Stimulated activated CD4-positive, alpha-beta T cell treated with anti-CD3 and anti-CD28 coated beads, Interleukin-4, amount 100 ng/mL, for 4 hours (primary cell): Measurements from ENCODE around the gene PPA1.
A peak's percentile ranks its signal among the peaks of the same experiment; 100 is the strongest.
"Not testable (repeated sequence)": the region's sequence is repeated elsewhere in the genome, so short reads cannot be mapped to it uniquely, and the experiment has no call there.

Source experiments
- DNase-seq, 2 experiments: peaks; one replicate each; pipeline ENCODE4 v3.0.0-alpha.2; 2020

The PPA1 gene

DNA sequence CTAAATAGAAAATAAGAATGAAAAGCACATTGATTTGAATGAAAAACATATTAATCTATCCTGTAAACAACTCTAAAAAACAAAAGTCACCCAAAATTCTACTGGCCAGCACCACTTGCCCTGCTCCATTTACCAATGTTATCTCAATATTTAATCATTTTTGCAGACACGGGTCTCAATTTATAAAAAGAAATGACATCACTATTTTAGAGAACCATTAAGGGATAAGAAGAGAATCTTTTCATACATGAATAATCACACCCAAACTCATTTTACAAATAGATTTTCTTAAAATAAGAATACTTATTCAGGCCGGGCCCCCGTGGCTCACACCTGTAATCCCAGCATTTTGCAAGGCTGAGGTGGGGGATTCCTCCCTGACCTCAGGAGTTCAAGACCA is 66.8 kb downstream of the PPA1 start:
- no peak for DNase-seq

DNA sequence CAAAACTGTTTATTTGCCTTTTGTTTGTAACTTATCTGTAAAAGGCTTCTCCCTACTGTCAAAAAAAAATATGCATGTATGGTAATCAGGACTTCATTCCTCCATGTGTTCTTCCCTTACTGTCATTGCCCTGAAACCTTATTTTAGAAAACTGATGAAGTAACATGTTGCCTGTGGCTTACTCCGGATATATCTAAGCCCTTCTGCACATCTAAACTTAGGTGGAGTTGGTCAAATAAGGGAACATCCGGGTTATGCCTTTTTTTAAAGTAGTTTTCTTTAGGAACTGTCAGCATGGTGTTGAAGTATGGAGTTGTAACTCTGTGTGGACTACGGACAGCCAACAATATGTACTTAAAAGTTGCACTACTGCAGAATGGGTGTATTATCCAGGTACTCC is 69.1 kb downstream of the PPA1 start:
- no peak for DNase-seq

DNA sequence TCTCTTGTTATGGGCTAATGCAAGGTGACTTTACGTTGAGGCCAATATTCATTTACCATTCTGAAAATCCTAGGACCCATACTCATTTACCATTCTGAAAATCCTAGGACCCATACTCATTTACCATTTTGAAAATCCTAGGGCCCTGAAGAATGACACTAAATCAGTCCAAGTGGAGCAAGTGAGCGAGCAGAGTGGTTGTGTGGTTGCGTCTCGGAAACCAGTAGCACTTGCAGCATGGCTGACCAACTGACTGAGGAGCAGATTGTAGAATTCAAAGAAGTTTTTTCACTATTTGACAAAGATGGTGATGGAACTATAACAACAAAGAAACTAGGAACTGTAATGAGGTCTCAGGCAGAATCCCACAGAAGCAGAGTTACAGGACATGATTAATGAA is 69.8 kb downstream of the PPA1 start:
- DNase-seq: no peak

GRCh38 chr10:70162892-70163201 is 70.4 kb downstream of the PPA1 start:
- peak; percentile 41 to 42 for DNase-seq

DNA sequence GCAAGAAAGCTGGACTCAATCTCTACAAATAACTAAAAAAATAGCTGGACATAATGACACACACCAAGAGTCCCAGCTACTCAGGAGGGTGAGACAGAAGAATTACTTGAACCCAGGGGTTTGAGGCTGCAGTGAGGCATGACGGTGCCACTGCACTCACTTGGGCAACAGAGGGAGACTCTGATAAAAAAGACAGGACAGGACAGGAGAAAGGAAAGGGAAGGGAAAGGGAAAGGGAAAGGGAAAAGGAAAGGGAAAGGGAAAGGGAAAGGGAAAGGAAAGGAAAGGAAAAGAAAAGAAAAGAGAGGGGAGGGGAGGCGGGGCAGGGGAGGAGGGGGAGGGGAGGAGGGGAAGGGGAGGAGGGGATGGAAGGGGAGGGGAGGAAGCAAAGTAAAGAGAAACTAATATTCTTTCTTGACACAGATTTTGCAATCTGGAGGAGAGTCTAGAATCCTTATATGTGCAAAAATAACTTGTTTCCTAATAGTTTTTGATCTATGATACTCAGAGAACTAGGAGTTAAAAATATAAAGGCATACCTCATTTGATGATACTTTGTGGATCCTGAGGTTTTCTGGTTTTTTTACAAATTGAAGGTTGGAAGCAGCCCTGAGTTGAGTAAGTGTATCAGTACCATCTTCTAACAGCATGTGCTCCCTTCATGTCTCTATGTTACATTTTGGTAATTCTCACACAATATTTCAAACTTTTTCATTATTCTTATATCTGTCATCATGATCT is 70.9 kb downstream of the PPA1 start:
- DNase-seq: no peak

DNA sequence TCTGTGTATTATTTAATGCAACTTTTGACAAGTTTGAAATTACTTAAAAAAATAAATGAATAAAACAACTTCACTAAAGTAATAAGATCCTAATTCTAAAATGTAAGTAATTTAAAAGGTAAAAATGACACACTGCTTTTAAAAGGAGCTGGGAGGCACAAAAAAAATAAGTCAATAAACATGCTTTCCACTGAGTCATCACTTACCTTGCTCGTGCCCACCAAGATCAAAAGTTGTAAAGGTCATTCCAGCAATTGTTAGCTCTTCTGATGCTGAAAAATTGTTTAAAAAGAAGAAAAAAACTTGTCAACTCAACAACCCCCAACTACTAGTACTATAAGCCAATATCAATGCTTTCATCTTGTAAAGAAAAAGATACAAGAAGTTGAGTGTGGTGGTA is 72.4 kb downstream of the PPA1 start:
- DNase-seq: no peak

DNA sequence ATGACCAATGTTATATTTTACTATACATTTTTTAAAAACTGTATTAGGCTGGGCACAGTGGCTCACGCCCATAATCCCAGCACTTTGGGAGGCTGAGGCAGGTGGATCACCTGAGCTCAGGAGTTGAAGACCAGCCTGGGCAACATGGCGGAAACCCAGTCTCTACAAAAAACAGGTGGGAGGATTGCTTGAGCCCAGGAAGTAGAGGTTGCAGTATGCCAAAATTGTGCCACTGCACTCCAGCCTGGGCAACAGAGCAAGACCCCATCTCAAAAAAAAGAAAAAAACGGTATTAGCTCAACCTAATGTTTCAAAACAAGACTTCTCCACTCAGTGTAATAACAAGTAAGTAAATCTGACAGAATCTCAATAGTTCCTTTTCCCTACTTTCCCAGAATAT is 73.9 kb downstream of the PPA1 start:
- DNase-seq: not testable (repeated sequence)

GRCh38 chr10:70158113-70158512 is 75.1 kb downstream of the PPA1 start:
- DNase-seq: no peak

DNA sequence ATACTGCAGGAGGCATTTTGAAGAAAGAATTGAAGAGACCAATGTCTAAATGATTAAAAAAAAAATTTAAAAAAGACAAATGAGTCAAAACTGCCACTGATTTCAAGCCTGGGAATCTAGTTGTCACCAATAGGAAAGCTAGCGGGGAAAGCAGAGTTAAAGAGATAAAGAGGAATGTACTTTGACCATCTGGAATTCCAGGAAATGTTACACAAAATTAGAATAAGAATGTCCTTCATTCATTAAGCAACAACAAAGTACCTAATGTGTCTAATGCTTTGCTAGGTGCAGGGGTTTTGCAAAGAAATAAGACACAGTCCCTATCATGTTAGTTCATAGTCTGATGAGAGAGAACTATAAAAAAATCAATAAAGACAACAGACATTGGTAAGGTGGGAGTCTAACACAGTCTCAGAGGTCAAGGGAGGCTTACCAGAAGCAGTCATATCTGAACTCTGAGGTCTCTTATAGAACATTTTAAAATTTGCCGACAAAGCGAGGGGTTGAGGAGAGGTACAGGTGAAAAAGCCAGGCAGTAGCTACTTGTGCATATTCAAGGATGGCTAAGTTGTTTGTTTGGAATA is 77.9 kb downstream of the PPA1 start:
- no peak for DNase-seq
